OCI-LY7 (cell line): Measurements from ENCODE around the gene ANKRD40. TPM values are rescaled to one million over a fixed set of nuclear protein-coding genes. Genes with fewer than 3 reads are reported as not detected.

Source experiments
- BruUV-seq: library from RNA; stranded (reverse); fragments of 400-500 nt; replicated peaks from 2 replicates; lab custom pipeline; 2021; lab: Mats Ljungman, UMichigan
- CTCF ChIA-PET: fragments of 300-600 bp; sonication (Branson Sonifier 250); formaldehyde crosslinking; loops from one replicate; lab custom pipeline; 2022; ENCODE audit warnings: antibody characterized with exemption; ENCODE audit not compliant: unreplicated experiment; lab: Charles Lee
- POLR2A ChIA-PET: fragments of 300-600 bp; sonication (Branson Sonifier 250); formaldehyde crosslinking; loops from one replicate; lab custom pipeline; 2022; ENCODE audit warnings: antibody characterized with exemption; lab: Charles Lee
- DNase-seq: peaks from one replicate; pipeline ENCODE4 v3.0.0-alpha.2; 2015; ENCODE audit warnings: low spot score
- H2AFZ ChIP-seq: fragments of 200-600 bp; sonication (generic), shearing (Covaris generic); 2 replicates; pipeline ENCODE4 v1.6.1; 2014; ENCODE audit warnings: mild to moderate bottlenecking, antibody characterized with exemption, low read length, moderate library complexity
- H3K27ac ChIP-seq: fragments of 200-600 bp; sonication (generic); 2 replicates; pipeline ENCODE4 v1.5.1; 2014; ENCODE audit warnings: mixed run types, low read depth, mild to moderate bottlenecking, moderate library complexity, low read length, inconsistent platforms; ENCODE audit not compliant: poor library complexity, severe bottlenecking
- H3K36me3 ChIP-seq: fragments of 200-600 bp; sonication (generic); 2 replicates; pipeline ENCODE4 v1.6.1; 2014; ENCODE audit warnings: mild to moderate bottlenecking, antibody characterized with exemption, low read length, moderate library complexity, mixed read lengths; ENCODE audit not compliant: insufficient read depth
- H3K4me1 ChIP-seq: fragments of 200-600 bp; sonication (generic); 2 replicates; pipeline ENCODE4 v1.5.1; 2014; ENCODE audit warnings: mild to moderate bottlenecking, low read length; ENCODE audit not compliant: insufficient read depth, poor library complexity, severe bottlenecking
- H3K4me2 ChIP-seq: fragments of 200-600 bp; sonication (generic); 2 replicates; pipeline ENCODE4 v1.6.1; 2014; ENCODE audit warnings: mild to moderate bottlenecking, low read length
- H3K4me3 ChIP-seq: fragments of 200-600 bp; sonication (generic); 2 replicates; pipeline ENCODE4 v1.5.1; 2014; ENCODE audit warnings: mild to moderate bottlenecking, low read depth, low read length; ENCODE audit not compliant: poor library complexity, severe bottlenecking
- H3K79me2 ChIP-seq: fragments of 200-600 bp; sonication (generic); 2 replicates; pipeline ENCODE4 v1.6.1; 2016; ENCODE audit warnings: low read depth, mild to moderate bottlenecking, low read length, moderate library complexity, mixed read lengths; ENCODE audit not compliant: insufficient read depth
- H3K9me2 ChIP-seq: fragments of 200-600 bp; sonication (generic); 2 replicates; pipeline ENCODE4 v1.6.1; 2016; ENCODE audit warnings: mild to moderate bottlenecking, low read length, mixed read lengths; ENCODE audit not compliant: insufficient read depth
- H3K9me3 ChIP-seq: fragments of 200-600 bp; sonication (generic); 2 replicates; pipeline ENCODE4 v1.6.1; 2014; ENCODE audit warnings: mild to moderate bottlenecking, mixed run types, low read length, mixed read lengths
- H4K20me1 ChIP-seq: fragments of 200-600 bp; sonication (generic); 2 replicates; pipeline ENCODE4 v1.6.1; 2014; ENCODE audit warnings: mild to moderate bottlenecking, antibody characterized with exemption, low read length, moderate library complexity, mixed read lengths; ENCODE audit not compliant: insufficient read depth
- CTCF ChIP-seq: fragments of 200-600 bp; sonication (generic); conservative IDR thresholded peaks from 2 replicates; pipeline ENCODE4 v1.5.1; 2014; ENCODE audit warnings: mild to moderate bottlenecking, antibody characterized with exemption, low read length, moderate library complexity, mixed read lengths
- EZH2phosphoT487 ChIP-seq: fragments of 200-600 bp; sonication (generic); IDR thresholded peaks from 2 replicates; pipeline ENCODE4 v1.6.1; 2018; ENCODE audit warnings: low read depth, borderline replicate concordance, mild to moderate bottlenecking, mixed run types, antibody characterized with exemption, low read length, moderate library complexity, mixed read lengths
- intact Hi-C: fragments of 100-400 bp; cut with micrococcal nuclease; formaldehyde crosslinking; loops from one replicate; pipeline ENCODE4 v1.10.0; 2022; ENCODE audit not compliant: unreplicated experiment
- total RNA-seq, 2 experiments: library from RNA; depleted of rRNA in 1 of 2; stranded (reverse); fragments of >200 nt in 1 of 2; shearing (Covaris generic) in 1 of 2; gene quantifications; 2 replicates each; pipeline ENCODE4 v1.2.3, GENCODE V29; 2014 to 2022

Gene ANKRD40
- total RNA-seq, 2 experiments from 2014 or later: 27.7 to 47.9 TPM

- BruUV-seq: no TSS peak
- no peaks in the 10 kb centered on the region for H3K9me2 ChIP-seq
- H3K27ac ChIP-seq: no peak overlapping the region
- TF ChIP-seq EZH2phosphoT487: no peak
- no peak for TF ChIP-seq CTCF
- no peaks in the 10 kb centered on the region for H3K9me3 ChIP-seq
- ChIA-PET POLR2A (no interaction called here), CTCF (no interaction called here)
- H2AFZ ChIP-seq: no peak overlapping the region
- no peak for DNase-seq
- peaks cover 88% of the 10 kb centered on the region for H3K79me2 ChIP-seq
- intact Hi-C loops: no loop called here
- H3K4me3 ChIP-seq: no peak overlapping the region
- H3K36me3 ChIP-seq: peaks cover 84% of the 10 kb centered on the region
- H3K4me2 ChIP-seq: no peak overlapping the region
- H4K20me1 ChIP-seq: peaks cover 45% of the 10 kb centered on the region
- peaks cover 11% of the 10 kb centered on the region for H3K4me1 ChIP-seq
Measured at GRCh38 chr17:50737118-50737698, 29.5 kb upstream of the ANKRD40 start.

- no peaks in the 10 kb centered on the region for H3K9me3 ChIP-seq
- peaks cover 19% of the 10 kb centered on the region for H3K4me1 ChIP-seq
- BruUV-seq: no TSS peak
- peaks cover 100% of the 10 kb centered on the region for H3K79me2 ChIP-seq
- intact Hi-C loops: loop anchor here (2.0 kb wide), 1 partner anchor 20 kb away; no protein-coding TSS in a partner anchor
- H3K27ac ChIP-seq: no peak overlapping the region
- H2AFZ ChIP-seq: no peak overlapping the region
- ChIA-PET POLR2A (no interaction called here), CTCF (no interaction called here)
- H4K20me1 ChIP-seq: peaks cover 51% of the 10 kb centered on the region
- no peaks in the 10 kb centered on the region for H3K9me2 ChIP-seq
- no peak for DNase-seq
- no peak overlapping the region for H3K4me2 ChIP-seq
- peaks cover 74% of the 10 kb centered on the region for H3K36me3 ChIP-seq
- H3K4me3 ChIP-seq: no peak overlapping the region
- TF ChIP-seq EZH2phosphoT487 (no peak), CTCF (no peak)
Measured at GRCh38 chr17:50735287-50735686, 27.6 kb upstream of the ANKRD40 start.
